ENCODE data around the gene RNF187.
"Not testable (repeated sequence)": the region's sequence is repeated elsewhere in the genome, so short reads cannot be mapped to it uniquely, and the experiment has no call there.

Gene RNF187

DNA sequence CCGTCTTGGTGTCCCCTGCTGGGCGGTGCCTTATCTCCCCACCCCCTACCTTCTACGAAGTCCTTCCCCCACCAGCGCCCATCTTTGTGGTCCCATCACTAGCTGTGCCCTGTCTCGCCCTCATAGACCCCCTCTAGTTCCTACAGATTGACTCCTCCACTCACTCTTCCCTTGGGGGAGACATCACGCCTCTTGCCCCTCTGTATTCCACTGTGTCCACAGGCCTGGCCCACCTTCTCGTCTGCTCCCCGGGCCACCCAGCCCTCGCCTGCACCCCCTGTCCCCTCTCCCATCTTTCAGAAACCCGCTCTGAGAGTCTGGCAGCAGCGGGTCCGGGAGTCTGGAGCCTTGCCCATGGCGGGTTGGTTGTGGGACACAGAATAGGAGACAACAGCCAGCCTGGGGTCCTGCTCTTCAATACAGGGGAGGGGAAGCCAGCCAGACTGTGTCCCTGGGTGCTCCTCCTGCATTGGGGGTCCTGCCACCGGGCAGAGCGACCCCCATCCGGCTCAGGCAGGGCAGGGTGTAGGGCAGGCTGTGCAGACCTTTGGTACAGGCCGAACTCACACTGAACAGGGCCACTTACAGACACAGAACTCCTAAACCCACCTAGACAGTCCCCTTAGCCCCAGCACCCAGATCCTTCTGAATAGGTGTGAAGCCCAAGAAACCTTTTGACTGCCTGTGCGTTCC, 1.1 kb downstream of the RNF187 start:
- DNase-seq (ENCODE audit: low spot score), result no peak

DNA sequence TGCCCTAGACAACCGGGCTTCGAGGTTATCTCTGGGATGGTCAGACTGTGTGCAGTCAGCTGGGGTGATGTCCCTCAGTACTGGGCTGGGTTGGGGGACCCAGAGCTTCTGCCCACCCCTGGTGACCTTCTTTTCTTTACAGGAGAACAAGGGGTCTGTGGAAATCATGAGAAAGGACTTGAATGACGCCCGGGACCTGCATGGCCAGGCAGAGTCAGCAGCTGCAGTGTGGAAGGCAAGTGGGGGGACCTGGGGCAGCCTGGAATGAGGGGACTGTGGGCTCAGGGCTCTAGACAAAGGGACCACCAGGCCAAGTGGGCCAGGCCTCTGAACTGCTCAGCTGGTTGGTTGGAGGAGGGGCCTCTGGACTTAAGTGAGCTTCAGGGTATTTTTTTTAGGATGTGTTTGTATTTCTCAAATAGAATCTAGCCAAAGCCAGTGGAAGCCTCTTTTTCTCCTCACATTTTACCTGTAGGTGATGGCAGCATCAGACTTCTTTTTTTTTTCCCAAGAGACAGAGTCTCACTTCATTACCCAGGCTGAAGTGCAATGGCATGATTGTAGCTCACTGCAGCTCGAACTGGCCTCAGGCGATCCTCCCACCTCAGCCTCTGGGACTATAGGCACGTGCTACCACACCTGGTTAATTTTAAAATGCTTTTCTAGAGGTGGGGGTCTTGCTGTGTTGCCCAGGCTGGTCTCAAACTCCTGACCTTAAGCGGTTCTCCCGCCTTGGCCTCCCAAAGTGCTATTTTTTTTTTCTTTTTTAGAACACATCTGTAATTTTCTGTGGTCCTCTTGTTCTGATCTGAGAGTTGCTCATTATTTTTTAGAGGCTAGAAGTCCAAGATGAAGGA, 1.9 kb downstream of the RNF187 start:
- no peak for DNase-seq (ENCODE audit: low spot score)

DNA sequence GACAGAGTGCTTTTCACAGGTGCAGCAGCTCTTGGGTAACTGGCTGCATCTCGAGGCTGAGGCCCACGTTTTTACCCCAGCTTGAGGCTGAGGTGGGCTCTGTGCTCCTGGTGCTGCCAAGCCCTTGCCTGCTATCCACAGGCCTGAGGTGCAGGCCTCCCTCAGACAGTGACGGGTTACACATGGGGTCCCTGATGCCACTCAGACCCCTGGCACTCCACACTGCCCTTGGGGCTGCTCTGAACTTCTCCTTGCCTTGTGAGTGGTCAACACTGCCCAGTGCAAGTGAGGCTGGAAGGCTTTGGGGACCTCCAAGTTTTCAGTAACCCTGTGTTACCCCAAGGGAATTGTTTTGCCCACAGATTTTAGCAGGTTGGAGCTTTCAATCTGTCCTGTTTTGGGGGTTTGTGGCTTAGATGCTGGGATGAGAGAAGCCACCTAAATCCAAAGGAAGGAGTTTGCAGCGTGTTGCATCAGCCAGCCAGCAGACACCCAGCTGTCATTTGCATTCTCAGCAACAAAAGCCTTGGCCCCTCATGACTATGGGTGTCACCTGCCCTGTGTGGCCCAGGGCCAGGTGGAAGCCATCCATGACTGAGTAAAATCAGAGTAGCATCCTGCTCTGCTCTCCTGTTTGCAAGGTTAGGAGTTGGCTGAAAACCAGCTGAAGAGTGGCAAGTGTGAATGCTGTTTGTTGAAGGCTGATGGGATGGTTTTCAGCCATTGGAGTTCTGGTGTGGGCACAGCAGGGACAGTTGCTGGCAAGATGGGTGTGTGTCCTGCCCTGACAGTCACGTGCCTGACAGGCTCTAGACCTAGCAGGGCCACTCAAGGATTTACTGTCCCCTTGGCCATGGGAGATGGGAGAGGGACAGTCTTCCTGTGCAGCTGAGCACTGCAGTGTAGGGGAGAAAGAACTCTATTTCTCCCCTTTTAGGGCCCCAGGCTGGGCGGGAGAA, 3.2 kb downstream of the RNF187 start:
- no peak for DNase-seq (ENCODE audit: low spot score)

DNA sequence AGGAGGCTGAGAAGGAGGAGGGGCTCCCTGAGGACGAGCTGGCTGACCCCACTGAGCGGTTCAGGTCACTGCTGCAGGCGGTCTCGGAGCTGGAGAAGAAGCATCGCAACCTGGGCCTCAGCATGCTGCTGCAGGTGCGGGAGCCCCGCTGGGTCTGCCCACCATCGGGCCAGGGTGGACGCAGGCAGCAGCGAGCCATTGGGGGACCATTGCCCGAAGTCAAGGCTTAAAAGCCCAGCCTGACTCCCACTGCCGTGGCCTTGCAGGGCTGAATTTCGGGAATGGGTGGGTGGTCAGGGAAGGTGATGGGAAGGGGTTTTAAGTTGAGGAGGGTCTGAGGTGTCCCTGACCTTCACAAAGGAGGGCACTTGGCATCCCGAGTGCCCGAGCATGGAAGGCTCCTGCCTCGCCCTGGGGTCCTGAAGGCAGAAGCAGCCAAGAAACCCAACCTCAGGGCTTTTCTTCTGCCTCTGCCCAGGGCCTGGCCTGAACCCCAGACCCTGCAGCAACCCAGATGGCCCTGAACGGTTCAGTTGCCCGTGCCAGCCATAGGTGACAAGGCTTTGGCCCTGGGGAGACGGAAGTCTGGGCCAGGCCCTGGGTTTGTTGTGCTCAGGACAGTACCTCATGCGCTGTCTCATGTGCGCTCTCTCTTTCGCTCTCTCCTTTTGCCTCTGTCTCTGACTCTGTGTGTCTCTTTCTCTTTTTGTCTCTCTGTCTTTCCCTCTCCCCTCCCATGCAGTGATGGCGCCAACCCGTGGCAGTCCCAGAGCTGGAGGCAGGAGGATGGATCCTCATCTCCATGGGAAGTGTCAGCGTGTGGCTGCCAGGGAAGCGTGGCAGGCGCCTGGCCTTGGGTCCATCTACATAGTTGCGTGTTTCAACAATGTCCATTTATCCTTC, 6.2 kb downstream of the RNF187 start:
- no peak for DNase-seq (ENCODE audit: low spot score)

DNA sequence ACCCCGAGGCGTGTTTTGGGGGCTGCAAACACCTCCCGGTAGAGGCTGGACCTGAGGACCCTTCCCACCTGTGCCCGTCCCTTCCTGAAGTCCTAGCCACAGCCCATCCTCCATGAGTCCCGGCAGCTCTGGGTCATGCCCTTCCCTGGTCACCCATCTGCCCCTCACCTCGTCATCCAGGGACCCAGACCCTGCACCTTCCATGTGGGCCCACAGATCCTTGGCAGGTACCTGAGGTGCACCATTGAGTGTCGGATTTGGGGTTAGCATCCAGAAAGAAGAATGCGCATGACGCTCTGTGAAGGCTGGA, 6.8 kb downstream of the RNF187 start:
- no peak for DNase-seq (ENCODE audit: low spot score)

DNA sequence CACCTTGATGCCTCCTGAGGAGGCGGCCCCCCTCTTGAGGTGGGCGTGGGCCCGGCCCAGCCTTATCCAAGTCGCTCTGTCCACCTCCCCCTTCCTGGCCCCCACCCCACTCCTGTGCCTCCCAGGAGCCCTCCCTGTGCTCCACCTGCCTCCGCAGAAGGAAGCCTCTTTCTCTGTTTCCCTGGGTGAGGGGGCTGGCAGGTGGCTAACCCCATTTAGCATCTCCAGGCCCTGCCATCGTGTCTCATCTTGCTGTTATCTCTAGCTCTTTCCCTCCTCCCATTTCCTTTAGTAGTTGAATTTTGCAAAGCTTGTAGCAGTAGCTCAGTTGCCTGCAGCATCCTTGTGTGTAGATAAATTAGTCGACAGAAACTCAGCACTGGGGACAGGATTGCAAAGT, 7.2 kb downstream of the RNF187 start:
- no peak for DNase-seq (ENCODE audit: low spot score)

DNA sequence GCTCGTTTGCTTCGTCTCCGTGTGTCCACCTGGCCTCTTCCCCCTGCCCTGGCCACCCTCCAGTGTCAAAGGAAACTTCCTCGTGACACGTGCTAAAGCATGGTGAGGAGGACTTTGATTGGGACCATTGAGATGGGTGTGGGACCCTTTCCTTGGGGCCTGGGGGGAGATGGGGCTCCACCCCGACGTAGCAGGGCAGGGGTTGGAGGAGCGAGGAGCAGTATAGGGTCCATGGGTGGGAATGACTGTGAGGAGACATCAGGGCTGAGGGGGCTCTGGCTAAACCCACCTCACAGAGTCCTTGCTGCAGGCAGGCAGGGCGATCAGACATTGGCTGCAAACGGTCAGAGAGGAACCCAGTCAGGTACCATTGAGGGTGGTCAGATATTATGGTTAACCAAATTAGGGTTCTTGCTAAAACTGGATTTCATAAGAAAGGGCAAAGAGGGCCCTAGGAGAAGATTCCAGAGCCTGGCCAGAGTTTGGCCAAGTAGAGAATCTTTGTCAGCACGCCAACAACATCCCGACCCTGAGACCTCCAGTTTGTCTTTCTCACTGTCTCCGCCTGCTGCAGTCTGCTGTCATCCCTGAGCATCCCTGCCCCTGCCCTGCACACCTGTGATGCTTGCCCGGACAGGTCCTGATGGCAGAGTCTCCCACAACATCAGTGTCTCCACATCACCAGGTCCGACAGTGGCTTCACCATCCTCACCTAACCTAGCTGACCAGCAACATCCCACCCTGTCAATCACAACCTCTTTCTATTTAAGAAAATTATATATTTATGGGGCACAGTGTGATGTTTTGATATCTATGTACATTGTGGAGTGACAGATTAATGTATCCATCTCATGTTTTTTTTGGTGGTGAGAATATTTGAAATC, 8.0 kb downstream of the RNF187 start:
- DNase-seq (ENCODE audit: low spot score), result no peak

DNA sequence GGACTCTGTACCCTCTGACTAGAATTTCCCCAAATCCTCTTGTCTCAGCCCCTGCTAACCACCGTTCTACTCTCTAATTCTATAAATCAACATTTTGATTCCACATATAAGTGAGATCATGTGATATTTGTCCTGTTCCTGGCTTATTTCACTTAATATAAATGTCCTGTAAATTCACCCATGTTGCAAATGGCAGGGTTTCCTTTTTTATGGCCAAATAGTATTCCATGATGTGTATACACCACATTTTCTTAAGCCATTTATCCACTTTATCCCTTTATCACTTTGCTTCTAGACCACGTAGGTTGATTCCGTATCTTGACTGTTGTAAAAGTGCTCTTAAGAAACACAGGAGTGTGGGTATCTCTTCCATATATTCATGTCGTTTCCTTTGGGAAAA, 8.9 kb downstream of the RNF187 start:
- DNase-seq (ENCODE audit: low spot score), result no peak

DNA sequence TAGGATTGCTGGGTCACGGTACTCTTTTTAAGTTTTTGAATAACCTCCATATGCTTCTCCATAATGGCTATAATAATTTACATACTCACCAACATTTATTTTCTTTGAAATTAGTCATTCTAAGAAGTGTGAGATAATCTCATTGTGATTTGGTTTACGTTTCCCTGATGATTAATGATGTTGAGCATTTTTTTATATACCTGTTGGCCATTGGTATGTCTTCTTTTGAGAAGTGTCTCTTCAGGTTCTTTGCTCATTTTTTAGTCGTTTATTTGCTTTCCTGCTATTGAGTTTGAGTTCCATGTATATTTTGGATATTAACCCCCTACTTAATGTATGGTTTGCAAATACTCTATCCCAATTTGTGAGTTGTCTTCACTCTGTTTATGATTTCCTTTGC, 9.3 kb downstream of the RNF187 start:
- no peak for DNase-seq (ENCODE audit: low spot score)

DNA sequence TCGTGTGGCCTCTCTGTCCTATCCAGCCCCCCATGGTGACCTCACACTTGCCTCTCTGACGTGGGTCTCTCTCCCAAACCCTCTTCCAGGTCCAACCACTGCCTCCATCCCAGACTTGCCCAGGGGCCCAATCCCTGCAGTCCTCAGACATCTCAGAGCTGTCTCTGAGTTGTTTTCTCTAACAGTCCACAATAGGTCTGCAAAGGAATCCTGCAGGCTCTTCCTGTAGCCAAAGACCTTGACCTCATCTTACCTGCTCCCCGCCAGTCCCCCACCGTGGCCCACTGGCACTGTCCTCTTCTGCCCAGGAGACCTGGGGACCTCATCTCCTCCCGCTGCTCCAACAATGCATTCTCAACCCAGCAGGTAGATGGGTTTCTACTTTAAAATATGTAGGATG, 10.0 kb downstream of the RNF187 start:
- no peak for DNase-seq (ENCODE audit: low spot score)

DNA sequence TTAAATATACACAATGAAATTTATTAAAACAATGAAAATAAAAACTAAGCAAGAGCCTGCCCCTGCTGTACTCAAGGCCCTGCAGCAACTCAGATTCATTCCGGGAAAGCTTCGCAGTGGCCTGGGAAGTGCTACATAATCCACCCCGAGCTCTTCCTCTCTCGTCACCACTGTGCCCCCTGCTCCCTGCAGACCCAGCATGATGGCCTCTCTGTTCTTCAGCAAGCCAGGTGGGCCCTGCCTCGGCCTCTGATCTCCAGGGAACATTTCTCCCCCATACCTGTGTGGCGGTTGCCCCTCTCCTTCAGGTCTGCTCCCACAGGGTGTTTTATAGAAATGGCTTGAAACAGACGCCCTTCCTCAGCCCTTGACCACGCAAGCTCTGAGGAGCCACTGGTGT, 10.6 kb downstream of the RNF187 start:
- no peak for DNase-seq (ENCODE audit: low spot score)

DNA sequence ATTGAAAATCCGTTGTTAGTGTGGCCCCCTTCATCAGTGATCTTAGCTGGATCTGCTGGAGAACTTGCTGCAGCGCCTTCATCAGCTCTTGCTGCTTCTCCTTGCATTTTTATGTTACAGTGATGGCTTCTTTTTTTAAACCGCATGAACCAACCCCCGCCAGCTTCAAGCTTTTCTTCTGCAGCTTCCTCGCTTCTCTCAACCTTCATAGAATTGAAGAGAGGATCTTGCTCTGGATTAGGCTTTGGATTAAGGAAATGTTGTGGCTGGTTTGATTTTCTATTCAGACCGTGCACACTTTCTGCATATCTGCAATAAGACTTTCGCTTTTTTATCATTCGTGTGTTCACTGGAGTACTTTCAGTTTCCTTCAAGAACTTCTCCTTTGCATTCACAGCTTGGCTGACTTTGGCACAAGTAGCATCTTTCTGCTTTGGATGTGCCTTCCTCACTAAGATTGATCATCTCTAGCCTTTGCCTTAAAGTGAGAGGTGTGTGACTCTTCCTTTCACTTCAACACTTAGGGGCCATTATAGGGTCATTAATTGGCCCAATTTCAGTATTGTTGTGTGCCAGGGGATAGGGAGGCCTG, 13.1 kb downstream of the RNF187 start:
- DNase-seq (ENCODE audit: low spot score), result no peak

DNA sequence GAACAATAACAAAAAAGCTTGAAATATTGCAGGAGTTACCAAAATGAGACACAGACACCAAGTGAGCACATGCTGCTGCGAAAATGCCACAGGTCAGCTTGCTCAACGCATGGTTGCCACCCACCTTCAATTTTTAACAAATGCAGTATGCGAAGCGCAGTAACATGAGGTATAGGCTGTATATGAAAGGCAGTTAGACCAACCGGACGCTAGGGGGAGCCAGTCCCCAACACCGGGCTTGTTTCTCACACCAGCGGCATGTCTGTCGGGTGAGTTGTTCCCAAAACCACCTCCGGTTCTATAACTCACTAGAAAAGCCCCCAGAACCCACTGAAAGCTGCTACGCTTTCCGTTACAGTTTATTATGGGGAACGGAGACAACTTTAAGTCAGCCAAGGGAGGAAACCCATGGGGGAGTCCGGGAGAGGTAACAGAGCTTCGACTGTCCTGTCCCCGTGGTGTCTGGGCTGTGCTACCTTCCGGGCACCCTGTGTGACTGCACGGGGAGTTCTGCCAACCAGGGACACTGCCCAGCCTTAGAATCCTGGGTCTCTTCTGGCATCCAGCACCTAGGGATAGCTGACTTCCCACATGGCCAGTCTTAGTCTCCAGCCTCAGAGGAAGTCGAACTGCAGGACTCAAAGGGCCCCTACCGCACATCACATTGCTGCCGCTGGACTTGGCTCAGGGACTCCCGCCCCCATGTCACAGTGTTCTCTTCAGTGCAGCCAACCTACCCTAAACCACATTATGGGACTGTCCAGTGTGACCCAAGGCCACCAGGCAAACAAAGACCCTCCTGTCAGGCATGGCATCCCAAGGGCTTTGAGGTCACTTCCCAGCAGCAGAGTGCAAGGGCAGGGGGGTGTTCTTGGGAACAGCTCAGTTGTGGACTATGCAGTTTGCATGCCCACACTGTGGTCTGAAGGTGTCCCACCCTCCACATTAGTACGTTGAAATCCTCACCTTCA, 14.0 kb downstream of the RNF187 start:
- DNase-seq (ENCODE audit: low spot score), result peak; percentile 86

DNA sequence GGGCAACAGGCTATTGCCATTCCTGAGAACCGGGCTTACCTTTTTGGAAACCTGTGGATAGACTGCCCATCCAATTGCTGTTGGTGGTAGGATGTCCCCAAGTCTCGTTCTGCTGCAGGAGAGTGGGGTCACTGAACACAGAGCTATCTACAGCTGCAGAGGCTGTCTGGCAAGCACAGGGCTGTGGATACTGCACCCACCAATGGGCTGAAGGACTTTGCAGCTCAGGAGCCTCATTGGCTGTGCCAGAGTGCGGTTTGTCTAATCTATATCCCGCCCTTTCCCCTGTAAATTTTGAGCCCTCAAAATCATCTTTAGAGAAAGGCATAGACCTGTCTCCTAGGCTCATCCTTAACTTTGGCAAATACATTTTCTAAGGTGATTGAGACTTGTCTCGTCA, 15.3 kb downstream of the RNF187 start:
- DNase-seq (ENCODE audit: low spot score), result no peak

DNA sequence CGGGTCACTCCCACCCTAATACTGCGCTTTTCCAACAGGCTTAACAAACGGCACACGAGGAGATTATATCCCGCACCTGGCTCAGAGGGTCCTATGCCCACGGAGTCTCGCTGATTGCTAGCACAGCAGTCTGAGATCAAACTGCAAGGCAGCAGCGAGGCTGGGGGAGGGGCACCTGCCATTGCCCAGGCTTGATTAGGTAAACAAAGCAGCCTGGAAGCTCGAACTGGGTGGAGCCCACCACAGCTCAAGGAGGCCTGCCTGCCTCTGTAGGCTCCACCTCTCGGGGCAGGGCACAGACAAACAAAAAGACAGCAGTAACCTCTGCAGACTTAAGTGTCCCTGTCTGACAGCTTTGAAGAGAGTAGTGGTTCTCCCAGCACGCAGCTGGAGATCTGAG, 18.8 kb downstream of the RNF187 start:
- not testable (repeated sequence) for DNase-seq (ENCODE audit: low spot score)

DNA sequence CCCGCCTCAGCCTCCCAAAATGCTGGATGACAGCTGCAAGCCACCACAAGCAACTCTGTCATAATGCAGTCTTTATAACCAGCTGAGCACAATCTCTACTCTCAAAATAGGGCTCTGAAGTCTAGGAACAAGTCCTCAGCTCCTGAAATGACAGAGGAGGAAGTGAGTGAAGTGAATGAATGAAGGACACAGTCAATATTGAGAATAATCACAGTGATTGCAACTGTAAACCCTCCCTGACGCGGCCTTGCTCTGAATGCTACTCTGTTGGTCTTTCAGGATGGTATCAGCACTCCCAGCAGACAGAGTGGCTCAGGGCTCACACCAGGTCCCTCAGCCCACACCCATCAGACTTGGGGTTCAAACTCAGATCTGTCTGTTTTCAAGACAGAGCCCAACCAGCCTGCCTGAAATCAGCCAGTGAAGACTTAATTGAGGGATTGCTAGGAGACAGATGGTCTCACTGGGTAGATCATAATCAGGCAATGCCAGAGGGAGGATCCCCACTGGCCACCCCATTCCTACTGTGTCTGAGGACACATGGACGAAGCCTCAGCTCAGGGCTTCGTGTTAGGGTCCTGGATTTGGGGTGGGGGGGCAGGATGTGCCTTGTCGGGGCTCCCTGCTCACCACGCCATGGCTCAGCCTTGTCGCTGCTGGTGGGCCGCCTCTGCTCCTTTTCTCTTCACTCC, 20.9 kb downstream of the RNF187 start:
- no peak for DNase-seq (ENCODE audit: low spot score)

DNA sequence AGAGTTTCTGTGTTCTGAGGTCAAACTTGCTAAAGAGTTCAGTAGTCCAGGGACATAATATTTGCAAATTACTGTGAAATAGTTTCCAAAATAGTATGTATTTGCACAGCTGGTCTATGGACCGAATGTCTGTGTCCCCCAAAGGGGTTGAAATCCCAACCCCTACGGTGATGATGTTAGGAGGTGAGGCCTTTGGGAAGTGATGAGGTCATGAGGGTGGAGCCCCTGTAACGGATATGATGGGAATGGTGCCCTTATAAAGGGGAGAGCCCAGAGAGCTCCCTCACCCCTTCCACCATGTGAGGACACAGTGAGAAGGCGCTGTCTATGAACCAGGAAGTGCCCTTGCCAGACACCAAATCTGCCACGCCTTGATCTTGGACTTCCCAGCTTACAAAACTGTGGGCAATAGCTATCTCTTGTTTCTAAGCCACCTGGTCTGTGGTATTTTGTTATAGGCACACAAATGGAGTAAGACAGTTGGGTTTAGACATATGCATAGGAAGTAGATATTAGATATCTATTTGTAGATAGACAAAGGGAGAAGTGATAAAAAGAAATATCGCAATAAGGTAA, 21.7 kb downstream of the RNF187 start:
- DNase-seq (ENCODE audit: low spot score), result no peak
